ENCODE data around the gene MED10. TPM values are rescaled to one million over a fixed set of nuclear protein-coding genes. Genes with fewer than 3 reads are reported as not detected.
"Not testable (repeated sequence)": the region's sequence is repeated elsewhere in the genome, so short reads cannot be mapped to it uniquely, and the experiment has no call there.

MED10 gene
- total and polyA plus RNA-seq, 12 donors, result 9.5 to 38.2 (median 25.7) TPM

DNA sequence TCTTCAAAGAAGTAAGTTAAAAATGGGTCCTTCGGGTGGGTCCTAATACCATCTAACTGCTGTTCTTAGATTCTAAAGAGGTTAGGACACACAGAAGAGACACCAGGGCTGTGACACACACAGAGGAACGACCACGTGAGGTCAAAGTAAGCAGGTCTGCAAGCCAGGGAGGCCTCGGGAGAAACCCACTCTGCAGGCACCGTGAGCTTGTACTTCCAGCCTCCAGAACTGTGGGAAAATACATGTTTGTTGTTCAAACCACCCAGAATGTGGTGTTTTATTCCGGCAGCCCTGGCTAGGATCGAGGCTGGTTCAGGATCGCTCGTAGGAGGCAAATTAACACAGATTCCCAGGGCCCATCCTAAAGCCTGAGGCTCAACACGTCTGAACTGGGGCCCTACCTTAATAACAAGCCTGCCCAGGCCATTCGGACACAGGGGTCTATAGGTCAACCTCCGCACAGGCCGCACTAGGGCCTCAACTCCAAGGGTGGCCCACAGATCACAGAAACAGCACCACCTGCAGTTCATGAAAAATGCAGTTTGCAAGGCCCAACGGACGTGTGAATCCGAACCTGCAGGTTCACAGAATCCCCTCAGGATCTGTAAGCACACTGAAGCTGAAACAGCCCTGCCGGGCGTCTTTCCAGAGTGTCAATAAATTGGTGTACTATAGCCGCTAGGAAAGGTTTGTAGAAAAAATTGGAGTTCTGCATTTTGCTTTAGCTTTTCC, 7.1 kb downstream of the MED10 start:
- H3K27me3 ChIP-seq, result no peaks in the 10 kb centered on the region
- peaks cover 0 to 81% of the 10 kb centered on the region in 2 donors for H3K36me3 ChIP-seq (replicated peaks in 1 of 2)
- peak in 2 of 7 donors; percentile 8 to 45 for DNase-seq
- no peak overlapping the region for H3K27ac ChIP-seq
- H3K4me3 ChIP-seq, result no peak overlapping the region
- intact Hi-C loops (cut with DNase I), result no loop called here
- TF ChIP-seq, protein P1, sequence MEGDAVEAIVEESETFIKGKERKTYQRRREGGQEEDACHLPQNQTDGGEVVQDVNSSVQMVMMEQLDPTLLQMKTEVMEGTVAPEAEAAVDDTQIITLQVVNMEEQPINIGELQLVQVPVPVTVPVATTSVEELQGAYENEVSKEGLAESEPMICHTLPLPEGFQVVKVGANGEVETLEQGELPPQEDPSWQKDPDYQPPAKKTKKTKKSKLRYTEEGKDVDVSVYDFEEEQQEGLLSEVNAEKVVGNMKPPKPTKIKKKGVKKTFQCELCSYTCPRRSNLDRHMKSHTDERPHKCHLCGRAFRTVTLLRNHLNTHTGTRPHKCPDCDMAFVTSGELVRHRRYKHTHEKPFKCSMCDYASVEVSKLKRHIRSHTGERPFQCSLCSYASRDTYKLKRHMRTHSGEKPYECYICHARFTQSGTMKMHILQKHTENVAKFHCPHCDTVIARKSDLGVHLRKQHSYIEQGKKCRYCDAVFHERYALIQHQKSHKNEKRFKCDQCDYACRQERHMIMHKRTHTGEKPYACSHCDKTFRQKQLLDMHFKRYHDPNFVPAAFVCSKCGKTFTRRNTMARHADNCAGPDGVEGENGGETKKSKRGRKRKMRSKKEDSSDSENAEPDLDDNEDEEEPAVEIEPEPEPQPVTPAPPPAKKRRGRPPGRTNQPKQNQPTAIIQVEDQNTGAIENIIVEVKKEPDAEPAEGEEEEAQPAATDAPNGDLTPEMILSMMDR (IDR thresholded peaks at IDR 0.05), result no peak
- no peak for TF ChIP-seq POLR2A (IDR thresholded peaks at IDR 0.05)
- no peaks in the 10 kb centered on the region for H3K9me3 ChIP-seq (replicated peaks in 1 of 3)
- 93 to 97% (median 97%) methylated on average over 11 to 19 of the region's 19 CpGs for WGBS, 4 donors
- H3K4me1 ChIP-seq (replicated peaks in 1 of 2), result peaks cover 0 to 2% of the 10 kb centered on the region in 2 donors

DNA sequence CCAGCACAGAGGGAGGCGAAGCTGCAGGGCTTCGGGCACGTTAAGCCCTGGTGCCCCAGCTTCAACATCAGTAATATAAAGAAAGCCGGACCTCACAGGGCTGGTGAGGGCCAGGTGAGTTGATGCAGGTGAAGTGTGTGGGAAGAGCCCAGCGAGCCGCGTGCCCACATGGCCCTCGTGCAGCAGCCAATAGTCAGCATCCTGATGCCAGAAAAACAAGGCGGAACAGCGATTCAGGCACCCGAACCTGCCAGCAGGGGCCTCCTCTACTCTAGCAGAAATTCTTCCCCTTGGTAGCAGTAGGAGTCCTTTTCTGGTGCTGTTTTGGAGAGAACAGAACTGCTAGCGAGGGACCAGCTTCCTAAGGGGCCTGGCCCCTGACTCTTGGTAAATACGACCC, 7.8 kb downstream of the MED10 start:
- no peaks in the 10 kb centered on the region for H3K4me1 ChIP-seq (replicated peaks in 1 of 2)
- WGBS, 4 donors, result 83 to 95% (median 91%) methylated on average over 13 of the region's 13 CpGs
- H3K4me3 ChIP-seq, result no peak overlapping the region
- no peaks in the 10 kb centered on the region for H3K9me3 ChIP-seq (replicated peaks in 1 of 3)
- intact Hi-C loops (cut with DNase I), result no loop called here
- no peak overlapping the region for H3K27ac ChIP-seq
- DNase-seq, result peak in 2 of 7 donors; percentile 5 to 24
- peaks cover 0 to 75% of the 10 kb centered on the region in 2 donors for H3K36me3 ChIP-seq (replicated peaks in 1 of 2)
- H3K27me3 ChIP-seq, result no peaks in the 10 kb centered on the region
- TF ChIP-seq, protein P1 (IDR thresholded peaks at IDR 0.05), result no peak
- no peak for TF ChIP-seq POLR2A (IDR thresholded peaks at IDR 0.05)

DNA sequence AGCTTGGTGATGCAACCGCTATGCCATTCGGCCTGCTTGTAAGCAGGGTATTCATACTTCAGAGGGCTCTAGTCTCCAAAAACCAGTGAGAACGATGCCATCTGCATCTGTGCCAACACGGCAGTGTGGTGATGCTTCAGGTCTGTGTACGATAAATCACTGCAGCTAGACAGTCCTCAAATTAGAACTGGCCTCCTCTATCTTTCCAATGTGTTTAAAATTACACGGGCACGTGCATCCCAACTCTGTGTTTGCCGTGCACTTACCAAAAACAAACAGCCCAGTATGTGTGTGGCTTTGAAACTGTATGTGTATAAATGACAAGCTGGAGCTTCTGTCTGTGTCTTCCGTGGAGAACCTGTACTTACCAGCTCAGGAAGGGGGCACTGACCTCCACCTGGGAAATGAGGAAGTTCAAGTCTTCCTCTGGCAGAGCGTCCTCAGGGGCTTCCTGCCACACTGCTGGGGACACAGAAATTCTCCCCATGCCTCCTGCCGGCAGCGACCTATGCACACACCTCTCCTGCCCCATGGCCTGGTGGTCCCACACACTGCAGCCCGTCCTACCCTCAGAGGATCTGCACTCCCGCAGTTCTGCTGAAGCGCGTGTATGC, 12.3 kb downstream of the MED10 start:
- no peak for TF ChIP-seq POLR2A (IDR thresholded peaks at IDR 0.05)
- TF ChIP-seq, protein P1 (IDR thresholded peaks at IDR 0.05), result no peak
- no peaks in the 10 kb centered on the region for H3K9me3 ChIP-seq (replicated peaks in 1 of 3)
- no peak overlapping the region for H3K4me3 ChIP-seq
- 77 to 79% (median 77%) methylated on average over 14 to 16 of the region's 16 CpGs for WGBS, 4 donors
- peak in 1 of 7 donors; percentile 40 for DNase-seq
- no peak overlapping the region for H3K27ac ChIP-seq
- peaks cover 0 to 34% of the 10 kb centered on the region in 2 donors for H3K36me3 ChIP-seq (replicated peaks in 1 of 2)
- intact Hi-C loops (cut with DNase I), result no loop called here
- H3K27me3 ChIP-seq, result no peaks in the 10 kb centered on the region
- no peaks in the 10 kb centered on the region for H3K4me1 ChIP-seq (replicated peaks in 1 of 2)

DNA sequence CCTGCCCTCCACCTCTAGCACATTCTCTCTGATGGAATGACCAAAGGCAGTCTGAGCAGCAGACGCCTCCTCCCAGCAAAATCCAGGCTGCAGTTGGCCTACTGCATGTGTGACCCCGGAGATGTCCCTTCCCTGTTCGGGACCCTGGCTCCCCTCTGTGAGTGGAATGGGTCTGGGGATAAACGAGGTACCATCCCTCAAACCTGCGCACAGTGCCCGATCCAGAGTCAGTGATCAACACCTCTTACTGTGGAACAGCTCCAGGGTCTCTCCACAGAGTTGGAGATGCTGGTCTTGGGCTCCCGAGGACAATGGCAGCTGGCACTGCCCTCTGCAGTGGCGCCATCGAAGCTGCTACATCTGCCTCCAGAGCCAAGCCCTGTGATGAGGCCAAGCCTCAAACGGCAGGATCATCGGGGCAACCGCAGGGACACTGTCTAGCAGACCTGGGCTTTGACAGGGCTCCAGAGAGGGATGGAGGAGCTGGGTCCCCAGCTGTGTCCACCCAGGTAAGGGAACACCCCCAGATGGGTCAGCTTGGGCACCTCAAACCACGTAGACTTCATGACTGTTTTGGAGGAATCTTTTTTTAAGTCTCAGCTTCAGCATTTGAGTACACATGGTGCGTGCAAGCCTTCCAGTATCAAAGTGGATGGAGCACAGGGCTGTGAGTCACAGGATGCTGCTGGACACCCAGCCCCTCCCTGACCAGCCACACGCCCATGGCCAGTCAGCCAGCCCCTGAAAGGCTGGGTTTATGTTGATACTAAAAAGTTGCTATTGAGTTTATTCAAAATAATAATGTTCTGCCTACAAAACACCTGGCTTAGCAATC, 13.0 kb downstream of the MED10 start:
- WGBS, 4 donors, result 89 to 95% (median 93%) methylated on average over 5 to 15 of the region's 15 CpGs

DNA sequence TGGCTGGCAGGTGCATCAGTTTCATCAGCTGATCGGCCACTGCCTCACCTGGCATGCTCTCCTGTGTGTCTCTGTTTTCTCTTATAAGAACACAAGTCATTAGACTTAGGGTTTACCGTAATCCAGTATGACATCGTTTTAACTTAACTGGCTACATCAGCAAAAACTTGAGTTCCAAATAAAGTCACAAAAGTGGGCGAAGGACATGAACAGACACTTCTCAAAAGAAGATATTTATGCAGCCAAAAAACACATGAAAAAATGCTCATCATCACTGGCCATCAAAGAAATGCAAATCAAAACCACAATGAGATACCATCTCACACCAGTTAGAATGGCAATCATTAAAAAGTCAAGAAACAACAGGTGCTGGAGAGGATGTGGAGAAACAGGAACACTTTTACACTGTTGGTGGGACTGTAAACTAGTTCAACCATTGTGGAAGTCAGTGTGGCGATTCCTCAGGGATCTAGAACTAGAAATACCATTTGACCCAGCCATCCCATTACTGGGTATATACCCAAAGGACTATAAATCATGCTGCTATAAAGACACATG, 14.8 kb downstream of the MED10 start:
- peak in 1 of 7 donors; percentile 30 for DNase-seq
- 91 to 99% (median 97%) methylated on average over 4 of the region's 5 CpGs for WGBS, 4 donors
- H3K27me3 ChIP-seq; intact Hi-C loops (cut with DNase I); H3K4me3 ChIP-seq; H3K9me3 ChIP-seq (replicated peaks in 1 of 3); H3K4me1 ChIP-seq (replicated peaks in 1 of 2); H3K27ac ChIP-seq: not testable (repeated sequence)
- H3K36me3 ChIP-seq (replicated peaks in 1 of 2), result peaks cover 0 to 15% of the 10 kb centered on the region in 2 donors

More for the DNA sequence above, 13.0 kb downstream of the MED10 start:
- no peak overlapping the region for H3K27ac ChIP-seq
- no peaks in the 10 kb centered on the region for H3K4me1 ChIP-seq (replicated peaks in 1 of 2)
- no peaks in the 10 kb centered on the region for H3K9me3 ChIP-seq (replicated peaks in 1 of 3)
- TF ChIP-seq, protein P1 (IDR thresholded peaks at IDR 0.05), result no peak
- no peak for TF ChIP-seq POLR2A (IDR thresholded peaks at IDR 0.05)
- intact Hi-C loops (cut with DNase I), result no loop called here
- DNase-seq, result peak in 1 of 7 donors; percentile 31
- H3K27me3 ChIP-seq, result no peaks in the 10 kb centered on the region
- peaks cover 0 to 29% of the 10 kb centered on the region in 2 donors for H3K36me3 ChIP-seq (replicated peaks in 1 of 2)
- no peak overlapping the region for H3K4me3 ChIP-seq
